HepG2 (cell line): ENCODE results near the gene MBIP. TPM values are rescaled to one million over a fixed set of nuclear protein-coding genes. Genes with fewer than 3 reads are reported as not detected.

Experiments used
- ATAC-seq: fragments of 200-7000 bp; cut with Tn5 transposase; 3 replicates; pipeline ENCODE4 v1.9.1; 2020; ENCODE audit warnings: mild to moderate bottlenecking, moderate library complexity
- BruUV-seq: library from RNA; stranded (reverse); fragments of 400-500 nt; replicated peaks from 2 replicates; lab custom pipeline; 2021; lab: Mats Ljungman, UMichigan
- CTCF ChIA-PET: fragments of 300-600 bp; formaldehyde crosslinking; extraction: SDS; loops from one replicate; lab custom pipeline; 2021; ENCODE audit warnings: low total read pairs, inconsistent platforms, low intra/inter-chr PET ratio; lab: Yijun Ruan, JAX
- POLR2A ChIA-PET: fragments of 350-600 bp; sonication (Branson Sonifier 250); formaldehyde crosslinking; loops from one replicate; lab custom pipeline; 2020; ENCODE audit warnings: antibody characterized with exemption, inconsistent platforms; lab: Yijun Ruan, JAX
- DNase-seq: peaks from one replicate; pipeline ENCODE4 v3.0.0-alpha.2; 2015; ENCODE audit warnings: low spot score
- FAIRE-seq: peaks from 3 replicates; lab custom pipeline; 2011; peaks lifted over from hg19 to GRCh38; lab: Jason Lieb, UNC
- H2AFZ ChIP-seq: one replicate; pipeline ENCODE4 v1.6.1; 2011; ENCODE audit warnings: low read length, inconsistent platforms
- H3K27ac ChIP-seq: fragments of 300-600 bp; 3 replicates; pipeline ENCODE4 v1.8.0; 2011; ENCODE audit warnings: mixed run types, mild to moderate bottlenecking, mixed read lengths, low read length, inconsistent platforms; ENCODE audit not compliant: insufficient read depth; ENCODE audit errors: extremely low read length
- H3K27me3 ChIP-seq, 2 experiments: fragments of 200-600 bp in 1 of 2; 2 replicates in 1 of 2; 3 replicates in 1 of 2; pipeline versions ENCODE4 v1.6.0 to v1.8.0; 2011; ENCODE audit warnings: low read length in 2 of 2, mild to moderate bottlenecking in 2 of 2, moderate library complexity in 2 of 2, inconsistent platforms in 1 of 2; ENCODE audit not compliant: insufficient read depth in 2 of 2, control insufficient read depth in 1 of 2
- H3K36me3 ChIP-seq, 2 experiments: fragments of 200-600 bp in 1 of 2; replicated peaks in 1 of 2; 2 replicates in 1 of 2; 3 replicates in 1 of 2; pipeline versions ENCODE4 v1.5.1 to v1.8.0; 2011; ENCODE audit warnings: low read length in 2 of 2, inconsistent platforms in 1 of 2; ENCODE audit not compliant: insufficient read depth in 2 of 2, control insufficient read depth in 1 of 2
- H3K4me1 ChIP-seq: 2 replicates; pipeline ENCODE4 v1.5.1; 2012; ENCODE audit warnings: low read length, inconsistent platforms; ENCODE audit not compliant: insufficient read depth
- H3K4me2 ChIP-seq: 2 replicates; pipeline ENCODE4 v1.6.0; 2011; ENCODE audit warnings: low read depth, low read length, inconsistent platforms
- H3K4me3 ChIP-seq, 3 experiments: fragments of 200-600 bp in 1 of 3; sonication (generic), shearing (Covaris generic) in 1 of 3; replicated peaks in 1 of 3; 2 replicates each; pipeline ENCODE4 v1.5.1; 2011 to 2016; ENCODE audit warnings: low read length in 3 of 3, inconsistent platforms in 2 of 3, low read depth in 2 of 3, mild to moderate bottlenecking in 2 of 3, control low read depth in 1 of 3, mixed read lengths in 1 of 3; ENCODE audit not compliant: insufficient read depth in 1 of 3
- H3K79me2 ChIP-seq: one replicate; pipeline ENCODE4 v1.6.1; 2011; ENCODE audit warnings: low read length, inconsistent platforms; ENCODE audit not compliant: insufficient read depth
- H3K9ac ChIP-seq: 2 replicates; pipeline ENCODE4 v1.6.0; 2011; ENCODE audit warnings: mild to moderate bottlenecking, low read depth, low read length, inconsistent platforms; ENCODE audit not compliant: insufficient read depth
- H3K9me3 ChIP-seq: 2 replicates; pipeline ENCODE4 v1.5.1; 2012; ENCODE audit warnings: mild to moderate bottlenecking, low read length
- H4K20me1 ChIP-seq: 2 replicates; pipeline ENCODE4 v1.6.0; 2011; ENCODE audit warnings: inconsistent platforms, mild to moderate bottlenecking, low read length, moderate library complexity; ENCODE audit not compliant: insufficient read depth
- ARHGAP35 ChIP-seq: sonication (generic); formaldehyde crosslinking; IDR thresholded peaks from 2 replicates; pipeline ENCODE4 v1.9.0; 2022; ENCODE audit warnings: mild to moderate bottlenecking, inconsistent platforms, moderate library complexity, missing genetic modification reagents, borderline replicate concordance
- BATF2 ChIP-seq: sonication (generic); formaldehyde crosslinking; IDR thresholded peaks from 2 replicates; pipeline ENCODE4 v1.8.0; 2022; ENCODE audit warnings: mild to moderate bottlenecking, missing genetic modification reagents, moderate library complexity
- CBFB ChIP-seq: sonication (generic); formaldehyde crosslinking; IDR thresholded peaks from 2 replicates; pipeline ENCODE4 v1.4.0; 2020; ENCODE audit warnings: missing genetic modification reagents
- CENPT ChIP-seq: sonication (generic); formaldehyde crosslinking; IDR thresholded peaks from 2 replicates; pipeline ENCODE4 v1.8.0; 2022; ENCODE audit warnings: low read depth, mild to moderate bottlenecking, moderate library complexity, missing genetic modification reagents
- KDM5A ChIP-seq: fragments of 200-600 bp; sonication (generic); IDR thresholded peaks from 2 replicates; pipeline ENCODE4 v1.7.0; 2018; ENCODE audit warnings: antibody characterized with exemption, mild to moderate bottlenecking, low read length, borderline replicate concordance
- MIER2 ChIP-seq: IDR thresholded peaks from 2 replicates; pipeline ENCODE4 v1.6.1; 2016; ENCODE audit warnings: missing biosample characterization, missing genetic modification reagents
- MTF1 ChIP-seq: sonication (generic); formaldehyde crosslinking; IDR thresholded peaks from 2 replicates; pipeline ENCODE4 v1.5.0; 2020; ENCODE audit warnings: missing genetic modification reagents
- MYPOP ChIP-seq: sonication (generic); formaldehyde crosslinking; IDR thresholded peaks from 2 replicates; pipeline ENCODE4 v1.8.1; 2023; ENCODE audit warnings: mild to moderate bottlenecking, moderate library complexity, missing genetic modification reagents
- MZF1 ChIP-seq: sonication (generic); formaldehyde crosslinking; IDR thresholded peaks from 2 replicates; pipeline ENCODE4 v1.8.1; 2023; ENCODE audit warnings: mild to moderate bottlenecking, missing genetic modification reagents, borderline replicate concordance
- REPIN1 ChIP-seq: sonication (generic); formaldehyde crosslinking; IDR thresholded peaks from 2 replicates; pipeline ENCODE4 v1.8.0; 2022; ENCODE audit warnings: missing genetic modification reagents, low read depth, mild to moderate bottlenecking, borderline replicate concordance
- RERE ChIP-seq: IDR thresholded peaks from 2 replicates; pipeline ENCODE4 v1.6.1; 2016; ENCODE audit warnings: low read depth, missing genetic modification reagents, missing compliant biosample characterization
- SRF ChIP-seq: IDR thresholded peaks from 2 replicates; pipeline ENCODE4 v1.6.1; 2011; ENCODE audit warnings: mild to moderate bottlenecking, low read depth, low read length, moderate library complexity
- ZNF737 ChIP-seq: sonication (generic); formaldehyde crosslinking; IDR thresholded peaks from 2 replicates; pipeline ENCODE4 v1.5.0; 2020; ENCODE audit warnings: missing genetic modification reagents, mild to moderate bottlenecking, borderline replicate concordance
- ZNF75D ChIP-seq: sonication (generic); formaldehyde crosslinking; IDR thresholded peaks from 2 replicates; pipeline ENCODE4 v1.8.1; 2023; ENCODE audit warnings: missing genetic modification reagents, mild to moderate bottlenecking, borderline replicate concordance
- ZNF766 ChIP-seq: sonication (generic); formaldehyde crosslinking; IDR thresholded peaks from 2 replicates; pipeline ENCODE4 v1.5.0; 2020; ENCODE audit warnings: missing genetic modification reagents, borderline replicate concordance
- ZSCAN30 ChIP-seq: sonication (generic); formaldehyde crosslinking; IDR thresholded peaks from 2 replicates; pipeline ENCODE4 v1.5.0; 2020; ENCODE audit warnings: mild to moderate bottlenecking, missing genetic modification reagents
- WGBS: methylation state at CpG from one replicate; pipeline ENCODE4 v1.1.6; 2017; ENCODE audit warnings: low lambda C conversion rate; 5-methylcytosine and 5-hydroxymethylcytosine counted together
- in situ Hi-C: cut with HindIII; loops from 2 replicates; pipeline ENCODE4 v1.10.0; 2017; ENCODE audit warnings: low pct_unique_long_range_greater_than_20kb; ENCODE audit not compliant: extremely low pct_ligation_motif_present
- intact Hi-C: fragments of 100-400 bp; cut with micrococcal nuclease; formaldehyde crosslinking; loops from one replicate; pipeline ENCODE4 v1.10.0; 2022; ENCODE audit not compliant: unreplicated experiment
- polyA plus RNA-seq, 8 experiments: library from polyadenylated mRNA; depleted of rRNA in 3 of 8; stranded (reverse) in 7 of 8; unstranded in 1 of 8; fragments of >200 nt; fragmentation: Illumina TruSeq in 4 of 8; extraction: Trizol in 4 of 8; gene quantifications; 2 replicates each; pipeline versions ENCODE4 v1.2.1 to v1.2.3, GENCODE V29; 2011 to 2016; ENCODE audit warnings: low read depth in 4 of 8, missing spikeins in 1 of 8, mixed read lengths in 1 of 8; ENCODE audit not compliant: insufficient read depth in 1 of 8
- total RNA-seq, 5 experiments: library from RNA; depleted of rRNA; stranded (reverse); fragments of >200 nt; fragmentation: Illumina TruSeq; extraction: Trizol; gene quantifications; 2 replicates each; pipeline ENCODE4 v1.2.3, GENCODE V29; 2016; ENCODE audit warnings: low read depth in 1 of 5

The MBIP gene
- total and polyA plus RNA-seq, 2 of the 13 experiments (the other 11 are each of a cell fraction or from before 2014, with no cell fraction given) = 48.1 to 48.6 TPM

- in situ Hi-C loops = no loop called here
- ChIA-PET CTCF (no interaction called here), POLR2A (no interaction called here)
- no peak overlapping the region for H3K4me2 ChIP-seq
- intact Hi-C loops = no loop called here
- FAIRE-seq (no peak), DNase-seq (no peak), ATAC-seq (no peak)
- no peaks in the 10 kb centered on the region for H4K20me1 ChIP-seq
- H3K27me3 ChIP-seq = no peaks in the 10 kb centered on the region
- no peak overlapping the region for H3K27ac ChIP-seq
- no TSS peak for BruUV-seq
- no peaks in the 10 kb centered on the region for H3K9me3 ChIP-seq
- H2AFZ ChIP-seq = no peak overlapping the region
- no peaks in the 10 kb centered on the region for H3K36me3 ChIP-seq
- H3K4me1 ChIP-seq = no peaks in the 10 kb centered on the region
- H3K79me2 ChIP-seq = no peaks in the 10 kb centered on the region
- H3K4me3 ChIP-seq = no peak overlapping the region
- no peak overlapping the region for H3K9ac ChIP-seq
- WGBS = 2% methylated on average over 1 of the region's 1 CpG
- TF ChIP-seq ARHGAP35 (CRISPR knock-in tag) (no peak), BATF2 (no peak), ZNF75D (no peak), SRF (no peak), KDM5A (no peak), ZSCAN30 (no peak), REPIN1 (CRISPR knock-in tag) (no peak), MYPOP (no peak), MTF1 (CRISPR knock-in tag) (no peak), RERE (CRISPR knock-in tag) (no peak), CBFB (CRISPR knock-in tag) (no peak), CENPT (CRISPR knock-in tag) (no peak), ZNF737 (CRISPR knock-in tag) (no peak), MIER2 (no peak), MZF1 (no peak), ZNF766 (no peak)
These were observed 19.4 kb upstream of the MBIP start for GRCh38 chr14:36339816-36340215.
